ENCODE data around the gene TRERF1.

Gene TRERF1

DNA sequence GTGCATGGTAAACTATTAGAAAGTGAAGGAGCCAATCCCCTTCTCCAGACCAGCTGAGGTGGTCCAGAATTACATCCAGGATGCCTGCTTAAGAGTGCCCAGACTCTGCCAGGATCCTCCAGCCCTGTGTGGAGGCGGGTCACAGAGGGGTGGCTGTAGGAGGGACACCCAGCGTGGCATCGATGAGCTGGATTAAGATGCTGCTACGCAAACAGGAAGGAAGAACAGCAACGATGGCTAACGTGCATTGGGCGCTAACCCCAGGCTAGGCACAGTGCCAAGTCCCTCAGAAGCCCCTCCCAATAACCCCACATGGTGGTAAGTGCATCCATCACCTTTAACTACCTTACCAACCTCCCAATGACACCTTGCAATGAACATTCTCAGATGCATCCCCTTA lies 170.2 kb downstream of the TRERF1 start:
- Histone ChIP-seq H2AFZ (ENCODE audit: low read length) (no peak overlapping the region), H3K27ac (ENCODE audit: low read length) (no peak overlapping the region), H3K4me1 (ENCODE audit: low read length) (no peaks in the 10 kb centered on the region), H3K9me3 (replicated peaks; ENCODE audit: insufficient read depth, low read length) (no peaks in the 10 kb centered on the region), H3K4me3 (ENCODE audit: low read length) (no peak overlapping the region), H3K4me2 (ENCODE audit: low read depth, low read length) (no peak overlapping the region), H4K20me1 (ENCODE audit: insufficient read depth, low read length) (no peaks in the 10 kb centered on the region), H3F3A (ENCODE audit: insufficient read depth, low read length) (no peaks in the 10 kb centered on the region), H3K9me2 (replicated peaks; ENCODE audit: insufficient read depth, low read length) (no peaks in the 10 kb centered on the region), H3K27me3 (replicated peaks; ENCODE audit: insufficient read depth, low read length) (no peaks in the 10 kb centered on the region), H3K36me3 (replicated peaks; ENCODE audit: insufficient read depth, low read length) (no peaks in the 10 kb centered on the region), H3K9ac (ENCODE audit: low read length) (no peak overlapping the region), H3K79me2 (ENCODE audit: low read length) (no peaks in the 10 kb centered on the region)
- DNase-seq: no peak
- no peak for TF ChIP-seq EZH2phosphoT487 (IDR thresholded peaks at IDR 0.05; ENCODE audit: low read length)
- TF ChIP-seq, protein P1, sequence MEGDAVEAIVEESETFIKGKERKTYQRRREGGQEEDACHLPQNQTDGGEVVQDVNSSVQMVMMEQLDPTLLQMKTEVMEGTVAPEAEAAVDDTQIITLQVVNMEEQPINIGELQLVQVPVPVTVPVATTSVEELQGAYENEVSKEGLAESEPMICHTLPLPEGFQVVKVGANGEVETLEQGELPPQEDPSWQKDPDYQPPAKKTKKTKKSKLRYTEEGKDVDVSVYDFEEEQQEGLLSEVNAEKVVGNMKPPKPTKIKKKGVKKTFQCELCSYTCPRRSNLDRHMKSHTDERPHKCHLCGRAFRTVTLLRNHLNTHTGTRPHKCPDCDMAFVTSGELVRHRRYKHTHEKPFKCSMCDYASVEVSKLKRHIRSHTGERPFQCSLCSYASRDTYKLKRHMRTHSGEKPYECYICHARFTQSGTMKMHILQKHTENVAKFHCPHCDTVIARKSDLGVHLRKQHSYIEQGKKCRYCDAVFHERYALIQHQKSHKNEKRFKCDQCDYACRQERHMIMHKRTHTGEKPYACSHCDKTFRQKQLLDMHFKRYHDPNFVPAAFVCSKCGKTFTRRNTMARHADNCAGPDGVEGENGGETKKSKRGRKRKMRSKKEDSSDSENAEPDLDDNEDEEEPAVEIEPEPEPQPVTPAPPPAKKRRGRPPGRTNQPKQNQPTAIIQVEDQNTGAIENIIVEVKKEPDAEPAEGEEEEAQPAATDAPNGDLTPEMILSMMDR (IDR thresholded peaks at IDR 0.05; ENCODE audit: low read length): no peak
- TF ChIP-seq EZH2 (optimal IDR thresholded peaks at IDR 0.05; ENCODE audit: low read depth, low read length): no peak

DNA sequence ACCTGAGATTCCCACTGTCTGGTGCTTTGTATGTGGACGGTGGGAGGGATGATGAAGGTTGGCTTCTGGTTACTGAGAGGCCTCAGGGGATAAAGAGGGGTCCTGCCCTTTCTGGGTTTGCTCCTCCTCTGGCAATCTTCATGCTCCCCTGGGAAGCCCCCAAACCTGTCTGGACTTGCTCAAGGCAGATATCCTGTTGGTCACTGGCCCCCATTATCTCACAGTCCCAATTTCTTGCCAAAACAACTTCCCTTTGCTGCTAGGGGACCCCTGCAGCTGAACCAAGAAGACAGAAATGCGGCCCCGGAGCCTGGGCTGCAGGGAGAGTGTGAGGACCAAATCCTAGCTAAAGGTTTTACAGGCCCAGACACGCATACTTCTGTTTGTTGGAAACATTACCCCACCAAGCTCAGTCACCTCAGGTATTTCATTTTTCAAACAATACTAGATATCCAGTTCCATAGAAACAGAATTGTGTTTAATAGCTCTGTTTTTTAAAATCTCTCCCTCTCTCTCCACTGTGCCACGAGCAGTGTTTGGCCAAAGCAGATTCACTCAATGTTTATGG lies 170.7 kb downstream of the TRERF1 start:
- no peak overlapping the region for H2AFZ ChIP-seq (ENCODE audit: low read length)
- no peak for DNase-seq
- H3K36me3 ChIP-seq (replicated peaks; ENCODE audit: insufficient read depth, low read length): no peaks in the 10 kb centered on the region
- H3K4me1 ChIP-seq (ENCODE audit: low read length): no peaks in the 10 kb centered on the region
- no peak overlapping the region for H3K9ac ChIP-seq (ENCODE audit: low read length)
- no peaks in the 10 kb centered on the region for H3K27me3 ChIP-seq (replicated peaks; ENCODE audit: insufficient read depth, low read length)
- no peaks in the 10 kb centered on the region for H3K9me2 ChIP-seq (replicated peaks; ENCODE audit: insufficient read depth, low read length)
- no peaks in the 10 kb centered on the region for H3K79me2 ChIP-seq (ENCODE audit: low read length)
- TF ChIP-seq EZH2phosphoT487 (IDR thresholded peaks at IDR 0.05; ENCODE audit: low read length) (no peak), EZH2 (optimal IDR thresholded peaks at IDR 0.05; ENCODE audit: low read depth, low read length) (no peak)
- TF ChIP-seq, protein P1 (IDR thresholded peaks at IDR 0.05; ENCODE audit: low read length): no peak
- H3K4me2 ChIP-seq (ENCODE audit: low read depth, low read length): no peak overlapping the region
- H4K20me1 ChIP-seq (ENCODE audit: insufficient read depth, low read length): no peaks in the 10 kb centered on the region
- H3K27ac ChIP-seq (ENCODE audit: low read length): no peak overlapping the region
- no peaks in the 10 kb centered on the region for H3F3A ChIP-seq (ENCODE audit: insufficient read depth, low read length)
- H3K4me3 ChIP-seq (ENCODE audit: low read length): no peak overlapping the region
- H3K9me3 ChIP-seq (replicated peaks; ENCODE audit: insufficient read depth, low read length): no peaks in the 10 kb centered on the region

DNA sequence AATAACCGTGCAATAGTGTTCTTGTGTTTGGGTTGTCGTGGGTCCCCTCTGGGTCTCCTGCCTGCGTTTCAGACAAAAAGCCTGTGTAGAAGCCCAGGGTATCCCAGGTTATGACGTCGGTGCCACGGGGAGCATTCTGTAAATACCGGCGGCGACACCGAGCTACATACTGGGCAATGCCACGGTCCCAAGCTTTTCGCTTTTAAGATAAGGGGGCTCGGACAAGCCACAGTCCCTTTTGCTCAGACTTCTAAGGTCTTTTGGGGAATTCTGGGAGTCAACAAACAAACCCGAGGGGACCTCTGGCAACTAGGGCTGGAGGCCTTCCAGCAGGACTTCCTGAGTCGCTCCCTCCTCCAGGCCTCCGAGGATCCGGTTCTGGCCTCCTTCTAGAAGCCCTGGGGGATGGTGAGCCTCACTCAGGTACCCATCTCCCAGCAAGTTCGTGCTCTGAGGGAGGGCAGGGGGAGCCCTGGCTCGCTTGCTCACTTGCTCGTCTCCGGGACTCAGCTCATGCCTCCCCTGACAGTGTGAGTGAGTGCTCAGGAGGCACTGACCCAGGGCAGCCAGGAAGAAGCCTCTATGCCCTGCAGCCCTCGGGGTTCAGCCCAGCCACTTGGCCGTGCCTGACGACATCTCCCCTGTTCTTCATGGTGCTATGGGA lies 171.6 kb downstream of the TRERF1 start:
- no peaks in the 10 kb centered on the region for H3K36me3 ChIP-seq (replicated peaks; ENCODE audit: insufficient read depth, low read length)
- no peak overlapping the region for H2AFZ ChIP-seq (ENCODE audit: low read length)
- no peaks in the 10 kb centered on the region for H3K9me2 ChIP-seq (replicated peaks; ENCODE audit: insufficient read depth, low read length)
- no peaks in the 10 kb centered on the region for H3K4me1 ChIP-seq (ENCODE audit: low read length)
- H3K27me3 ChIP-seq (replicated peaks; ENCODE audit: insufficient read depth, low read length): no peaks in the 10 kb centered on the region
- H3K9me3 ChIP-seq (replicated peaks; ENCODE audit: insufficient read depth, low read length): no peaks in the 10 kb centered on the region
- no peak overlapping the region for H3K4me3 ChIP-seq (ENCODE audit: low read length)
- no peak overlapping the region for H3K9ac ChIP-seq (ENCODE audit: low read length)
- H4K20me1 ChIP-seq (ENCODE audit: insufficient read depth, low read length): no peaks in the 10 kb centered on the region
- no peak overlapping the region for H3K4me2 ChIP-seq (ENCODE audit: low read depth, low read length)
- no peaks in the 10 kb centered on the region for H3F3A ChIP-seq (ENCODE audit: insufficient read depth, low read length)
- no peaks in the 10 kb centered on the region for H3K79me2 ChIP-seq (ENCODE audit: low read length)
- TF ChIP-seq EZH2 (optimal IDR thresholded peaks at IDR 0.05; ENCODE audit: low read depth, low read length) (no peak), EZH2phosphoT487 (IDR thresholded peaks at IDR 0.05; ENCODE audit: low read length) (no peak)
- no peak overlapping the region for H3K27ac ChIP-seq (ENCODE audit: low read length)
- DNase-seq: no peak

All from MM.1S (cell line).